A549 (cell line): ENCODE data around the gene NCOA5. TPM values are rescaled to one million over a fixed set of nuclear protein-coding genes. Genes with fewer than 3 reads are reported as not detected.

Experiments
- ATAC-seq, 2 experiments: fragments of 200-7000 bp in 1 of 2; fragments of >200 bp in 1 of 2; cut with Nextera tagmentation in 1 of 2; cut with Tn5 transposase in 1 of 2; 3 replicates each; pipeline versions ENCODE4 v1.8.0 to v1.9.1; 2018 to 2020; ENCODE audit warnings: mild to moderate bottlenecking in 1 of 2, moderate library complexity in 1 of 2
- CTCF ChIA-PET: fragments of 300-600 bp; sonication (Branson Sonifier 250); formaldehyde crosslinking; extraction: SDS; loops from one replicate; lab custom pipeline; 2021; ENCODE audit warnings: antibody characterized with exemption, inconsistent platforms; lab: Yijun Ruan, JAX
- POLR2A ChIA-PET: fragments of 350-600 bp; formaldehyde crosslinking; extraction: SDS; loops from one replicate; lab custom pipeline; 2021; ENCODE audit warnings: antibody characterized with exemption, inconsistent platforms; lab: Yijun Ruan, JAX
- DNase-seq, 2 experiments: peaks; one replicate each; pipeline versions ENCODE4 v3.0.0 to v3.0.0-alpha.2; 2011 to 2016; ENCODE audit warnings: low read depth in 1 of 2, low spot score in 1 of 2
- FAIRE-seq: peaks from 2 replicates; lab custom pipeline; 2011; peaks lifted over from hg19 to GRCh38; lab: Jason Lieb, UNC
- H3K27ac ChIP-seq, 2 experiments: fragments of >200 bp; sonication (Bioruptor Twin); formaldehyde crosslinking; 3 replicates each; pipeline ENCODE4 v1.5.1; 2016 to 2017
- H3K4me1 ChIP-seq: fragments of >200 bp; sonication (Bioruptor Twin); formaldehyde crosslinking; 3 replicates; pipeline ENCODE4 v1.6.1; 2016
- H3K4me2 ChIP-seq: fragments of >200 bp; sonication (Bioruptor Twin); formaldehyde crosslinking; 3 replicates; pipeline ENCODE4 v1.6.1; 2016
- H3K4me3 ChIP-seq: fragments of >200 bp; sonication (Bioruptor Twin); formaldehyde crosslinking; 3 replicates; pipeline ENCODE4 v1.5.1; 2016
- H3K9me3 ChIP-seq: fragments of >200 bp; sonication (Bioruptor Twin); formaldehyde crosslinking; 3 replicates; pipeline ENCODE4 v1.6.1; 2016
- BHLHE40 ChIP-seq: IDR thresholded peaks from 2 replicates; pipeline ENCODE4 v1.6.1; 2012; ENCODE audit warnings: low read depth, low read length, inconsistent platforms
- CBX8 ChIP-seq: fragments of 200-600 bp; sonication (generic); IDR thresholded peaks from 2 replicates; pipeline ENCODE4 v1.6.1; 2016
- CEBPB ChIP-seq, 2 experiments: fragments of >200 bp in 1 of 2; sonication (Bioruptor Twin) in 1 of 2; formaldehyde crosslinking in 1 of 2; IDR thresholded peaks; 2 replicates each; pipeline ENCODE4 v1.6.1; 2012 to 2016
- EHMT2 ChIP-seq: fragments of 200-600 bp; sonication (generic); IDR thresholded peaks from 2 replicates; pipeline ENCODE4 v1.6.1; 2016; ENCODE audit warnings: antibody characterized with exemption, low read depth, mild to moderate bottlenecking, moderate library complexity
- ESRRA ChIP-seq: fragments of 150-350 bp; IDR thresholded peaks from 2 replicates; pipeline ENCODE4 v1.6.1; 2014; ENCODE audit warnings: mild to moderate bottlenecking, low read length, borderline replicate concordance
- HDAC2 ChIP-seq: fragments of 200-600 bp; sonication (generic); IDR thresholded peaks from 2 replicates; pipeline ENCODE4 v1.6.1; 2016
- HOXB13 ChIP-seq: fragments of 250-450 bp; sonication (Bioruptor Pico); IDR thresholded peaks from 2 replicates; pipeline ENCODE4 v1.5.0; 2020; ENCODE audit warnings: low read depth, mild to moderate bottlenecking, moderate library complexity
- JUNB ChIP-seq: fragments of >200 bp; sonication (Bioruptor Twin); formaldehyde crosslinking; IDR thresholded peaks from 2 replicates; pipeline ENCODE4 v1.6.1; 2016
- KDM1A ChIP-seq: fragments of 200-600 bp; sonication (generic); IDR thresholded peaks from 2 replicates; pipeline ENCODE4 v1.6.1; 2016; ENCODE audit warnings: low read depth, mild to moderate bottlenecking
- KDM5A ChIP-seq: fragments of 200-600 bp; sonication (generic); IDR thresholded peaks from 2 replicates; pipeline ENCODE4 v1.6.1; 2016; ENCODE audit warnings: antibody characterized with exemption, mild to moderate bottlenecking
- MYC ChIP-seq: IDR thresholded peaks from 2 replicates; pipeline ENCODE4 v1.6.1; 2012; ENCODE audit warnings: mild to moderate bottlenecking, inconsistent platforms, low read length, improper control_type of control experiment, borderline replicate concordance
- POLR2A ChIP-seq: IDR thresholded peaks from 2 replicates; pipeline ENCODE4 v1.6.1; 2012; ENCODE audit warnings: mild to moderate bottlenecking, low read length
- RFX5 ChIP-seq: fragments of 450-650 bp; IDR thresholded peaks from 2 replicates; pipeline ENCODE4 v1.7.1; 2014; ENCODE audit warnings: antibody characterized with exemption, mild to moderate bottlenecking, moderate library complexity
- RNF2 ChIP-seq: fragments of 200-600 bp; sonication (generic); IDR thresholded peaks from 2 replicates; pipeline ENCODE4 v1.6.1; 2016; ENCODE audit warnings: low read depth, mild to moderate bottlenecking, antibody characterized with exemption, moderate library complexity, borderline replicate concordance
- ZC3H11A ChIP-seq: fragments of 450-650 bp; IDR thresholded peaks from 2 replicates; pipeline ENCODE4 v1.6.1; 2014; ENCODE audit warnings: antibody characterized with exemption, mild to moderate bottlenecking
- ZFP36 ChIP-seq: fragments of 450-650 bp; IDR thresholded peaks from 2 replicates; pipeline ENCODE4 v1.6.1; 2014; ENCODE audit warnings: borderline replicate concordance; ENCODE audit not compliant: partially characterized antibody
- WGBS: methylation state at CpG from one replicate; pipeline ENCODE4 v1.1.6; 2017; ENCODE audit errors: missing lambda C conversion rate; 5-methylcytosine and 5-hydroxymethylcytosine counted together
- polyA plus RNA-seq, 4 experiments: library from polyadenylated mRNA; depleted of rRNA in 3 of 4; stranded (reverse); fragments of >200 nt; fragmentation: RNase III in 1 of 4; extraction: RNeasy Plus Mini Kit Qiagen cat#74134 plus additional on column Dnase treatment in 1 of 4; gene quantifications; 2 replicates in 3 of 4; 3 replicates in 1 of 4; pipeline ENCODE4 v1.2.3, GENCODE V29; 2011 to 2017
- TF ChIP-seq, protein P1 (sequence below): fragments of 450-650 bp; IDR thresholded peaks from 2 replicates; pipeline ENCODE4 v1.6.1; 2014; ENCODE audit warnings: antibody characterized with exemption
- TF ChIP-seq, protein P2 (sequence below): fragments of >200 bp; sonication (Bioruptor Twin); formaldehyde crosslinking; IDR thresholded peaks from 2 replicates; pipeline ENCODE4 v1.6.1; 2016
- TF ChIP-seq, protein P3 (sequence below): fragments of 200-600 bp; sonication (generic); IDR thresholded peaks from 2 replicates; pipeline ENCODE4 v1.6.1; 2016; ENCODE audit warnings: antibody characterized with exemption, mild to moderate bottlenecking, moderate library complexity
- TF ChIP-seq, protein P4 (sequence below): fragments of >200 bp; sonication (Bioruptor Twin); formaldehyde crosslinking; IDR thresholded peaks from 3 replicates; pipeline ENCODE4 v1.6.1; 2016

The NCOA5 gene
- polyA plus RNA-seq, 2 of the 4 experiments (the other 2 are of a cell fraction), result 27.2 to 28.0 TPM

DNA sequence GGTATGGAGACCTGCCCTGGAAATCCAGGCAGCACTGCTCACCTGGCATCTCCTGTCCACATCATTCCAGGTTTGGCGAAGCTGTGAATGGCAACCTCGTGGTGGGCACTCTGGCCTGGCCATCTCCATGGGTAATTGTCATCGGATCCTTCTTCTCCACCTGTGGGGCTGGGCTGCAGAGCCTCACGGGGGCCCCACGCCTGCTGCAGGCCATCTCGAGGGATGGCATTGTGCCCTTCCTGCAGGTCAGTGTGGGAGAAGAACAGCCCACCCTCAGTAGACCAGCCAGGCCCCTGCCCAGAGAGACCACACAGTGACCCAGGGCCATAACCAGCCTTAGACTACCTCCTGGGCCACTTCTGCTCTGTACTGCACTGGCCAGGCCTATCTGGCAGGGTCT is 44.9 kb downstream of the NCOA5 start (continued):
- TF ChIP-seq, protein P1, sequence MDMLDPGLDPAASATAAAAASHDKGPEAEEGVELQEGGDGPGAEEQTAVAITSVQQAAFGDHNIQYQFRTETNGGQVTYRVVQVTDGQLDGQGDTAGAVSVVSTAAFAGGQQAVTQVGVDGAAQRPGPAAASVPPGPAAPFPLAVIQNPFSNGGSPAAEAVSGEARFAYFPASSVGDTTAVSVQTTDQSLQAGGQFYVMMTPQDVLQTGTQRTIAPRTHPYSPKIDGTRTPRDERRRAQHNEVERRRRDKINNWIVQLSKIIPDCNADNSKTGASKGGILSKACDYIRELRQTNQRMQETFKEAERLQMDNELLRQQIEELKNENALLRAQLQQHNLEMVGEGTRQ, result no peak

DNA sequence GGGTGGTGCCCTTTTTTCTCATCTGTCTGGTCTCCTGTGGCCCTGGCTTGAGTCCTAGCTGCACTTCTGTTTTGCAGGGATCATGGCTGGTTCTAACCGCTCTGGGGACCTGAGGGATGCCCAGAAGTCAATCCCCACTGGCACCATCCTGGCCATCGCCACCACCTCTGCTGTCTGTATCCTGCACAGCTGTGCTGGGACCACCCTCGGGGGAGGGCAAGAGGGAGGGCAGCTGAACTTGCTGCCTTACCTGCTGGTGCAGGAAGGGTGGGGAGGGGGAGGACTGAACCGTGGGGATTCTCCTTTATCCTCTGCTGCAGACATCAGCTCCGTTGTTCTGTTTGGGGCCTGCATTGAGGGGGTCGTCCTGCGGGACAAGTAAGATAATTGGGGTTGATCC is 46.2 kb downstream of the NCOA5 start:
- H3K4me1 ChIP-seq, result no peaks in the 10 kb centered on the region
- FAIRE-seq (no peak), ATAC-seq (no peak), DNase-seq (no peak)
- no peak overlapping the region for H3K4me3 ChIP-seq
- H3K27ac ChIP-seq, result no peak overlapping the region
- POLR2A ChIA-PET, result no interaction called here
- WGBS, result 14% methylated on average over 7 of the region's 7 CpGs
- no peak overlapping the region for H3K4me2 ChIP-seq
- H3K9me3 ChIP-seq, result no peaks in the 10 kb centered on the region
- CTCF ChIA-PET, result interaction anchor here (0.9 to 3.5 kb wide), 7 partner anchors 11 to 279 kb away, joined by 3 to 19 read pairs (median 3); no protein-coding TSS in a partner anchor
- TF ChIP-seq, protein P2, sequence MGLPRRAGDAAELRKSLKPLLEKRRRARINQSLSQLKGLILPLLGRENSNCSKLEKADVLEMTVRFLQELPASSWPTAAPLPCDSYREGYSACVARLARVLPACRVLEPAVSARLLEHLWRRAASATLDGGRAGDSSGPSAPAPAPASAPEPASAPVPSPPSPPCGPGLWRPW, result no peak
- TF ChIP-seq ZC3H11A (no peak), BHLHE40 (no peak), POLR2A (no peak), JUNB (no peak)

DNA sequence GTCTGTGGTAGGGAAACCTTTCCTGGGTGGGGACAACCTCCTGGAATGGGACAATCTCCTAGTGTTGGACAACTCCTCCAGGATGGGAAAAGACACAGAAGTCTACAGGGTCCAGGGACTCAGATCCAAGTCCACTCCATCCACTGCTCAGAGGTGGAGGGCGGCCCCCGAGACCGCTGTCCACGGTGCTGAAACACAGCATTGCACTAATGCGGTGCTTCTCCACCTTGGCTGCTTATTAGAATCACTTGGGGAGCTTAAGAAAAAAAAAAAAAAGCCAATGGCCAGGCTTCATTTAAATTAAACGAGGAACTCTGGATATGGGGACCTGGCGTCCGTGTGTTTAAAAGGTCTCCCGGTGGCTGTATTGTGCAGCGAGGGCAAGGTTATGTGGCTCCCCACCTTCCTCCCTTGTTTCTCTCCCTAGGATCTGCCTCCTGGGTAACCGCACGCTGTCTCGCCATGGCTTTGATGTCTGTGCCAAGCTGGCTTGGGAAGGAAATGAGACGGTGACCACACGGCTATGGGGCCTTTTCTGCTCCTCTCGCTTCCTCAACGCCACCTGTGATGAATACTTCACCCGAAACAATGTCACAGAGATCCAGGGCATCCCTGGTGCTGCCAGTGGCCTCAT is 48.7 kb downstream of the NCOA5 start:
- CTCF ChIA-PET, result interaction anchor here (0.6 to 3.5 kb wide), 5 partner anchors 12 to 54 kb away, joined by 3 to 19 read pairs (median 3); partner anchors contain the start of gene SLC12A5

DNA sequence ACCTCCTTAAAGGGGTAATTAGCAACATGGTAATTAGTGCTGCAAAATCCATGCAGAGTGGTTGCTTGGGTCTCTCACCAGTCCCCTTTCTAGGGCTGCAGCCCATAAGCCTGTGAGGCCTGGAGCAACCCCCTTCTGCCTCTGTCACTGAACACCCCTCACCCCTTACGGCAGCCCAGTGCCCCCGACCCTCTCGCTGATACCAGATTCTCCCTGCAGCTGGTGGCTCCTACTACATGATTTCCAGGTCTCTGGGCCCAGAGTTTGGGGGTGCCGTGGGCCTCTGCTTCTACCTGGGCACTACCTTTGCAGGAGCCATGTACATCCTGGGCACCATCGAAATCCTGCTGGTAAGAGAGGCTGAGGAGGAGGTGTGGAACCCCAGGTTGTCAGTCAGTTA is 52.7 kb downstream of the NCOA5 start:
- ATAC-seq (no peak), FAIRE-seq (no peak), DNase-seq (no peak)
- ChIA-PET CTCF (interaction anchor here (1.0 to 3.1 kb wide), 5 partner anchors 10 to 50 kb away, joined by 3 to 15 read pairs (median 3); no protein-coding TSS in a partner anchor), POLR2A (no interaction called here)
- Histone ChIP-seq H3K9me3 (no peaks in the 10 kb centered on the region), H3K4me1 (no peaks in the 10 kb centered on the region), H3K4me3 (no peak overlapping the region), H3K27ac (no peak overlapping the region), H3K4me2 (no peak overlapping the region)
- TF ChIP-seq BHLHE40, result no peak
- no peak for TF ChIP-seq HOXB13
- WGBS, result 4% methylated on average over 4 of the region's 5 CpGs

More for the DNA sequence above, 48.7 kb downstream of the NCOA5 start:
- H3K9me3 ChIP-seq, result no peaks in the 10 kb centered on the region
- FAIRE-seq, result no peak
- H3K4me2 ChIP-seq, result no peak overlapping the region
- peak; percentile 91 for TF ChIP-seq EHMT2
- TF ChIP-seq, protein P3, sequence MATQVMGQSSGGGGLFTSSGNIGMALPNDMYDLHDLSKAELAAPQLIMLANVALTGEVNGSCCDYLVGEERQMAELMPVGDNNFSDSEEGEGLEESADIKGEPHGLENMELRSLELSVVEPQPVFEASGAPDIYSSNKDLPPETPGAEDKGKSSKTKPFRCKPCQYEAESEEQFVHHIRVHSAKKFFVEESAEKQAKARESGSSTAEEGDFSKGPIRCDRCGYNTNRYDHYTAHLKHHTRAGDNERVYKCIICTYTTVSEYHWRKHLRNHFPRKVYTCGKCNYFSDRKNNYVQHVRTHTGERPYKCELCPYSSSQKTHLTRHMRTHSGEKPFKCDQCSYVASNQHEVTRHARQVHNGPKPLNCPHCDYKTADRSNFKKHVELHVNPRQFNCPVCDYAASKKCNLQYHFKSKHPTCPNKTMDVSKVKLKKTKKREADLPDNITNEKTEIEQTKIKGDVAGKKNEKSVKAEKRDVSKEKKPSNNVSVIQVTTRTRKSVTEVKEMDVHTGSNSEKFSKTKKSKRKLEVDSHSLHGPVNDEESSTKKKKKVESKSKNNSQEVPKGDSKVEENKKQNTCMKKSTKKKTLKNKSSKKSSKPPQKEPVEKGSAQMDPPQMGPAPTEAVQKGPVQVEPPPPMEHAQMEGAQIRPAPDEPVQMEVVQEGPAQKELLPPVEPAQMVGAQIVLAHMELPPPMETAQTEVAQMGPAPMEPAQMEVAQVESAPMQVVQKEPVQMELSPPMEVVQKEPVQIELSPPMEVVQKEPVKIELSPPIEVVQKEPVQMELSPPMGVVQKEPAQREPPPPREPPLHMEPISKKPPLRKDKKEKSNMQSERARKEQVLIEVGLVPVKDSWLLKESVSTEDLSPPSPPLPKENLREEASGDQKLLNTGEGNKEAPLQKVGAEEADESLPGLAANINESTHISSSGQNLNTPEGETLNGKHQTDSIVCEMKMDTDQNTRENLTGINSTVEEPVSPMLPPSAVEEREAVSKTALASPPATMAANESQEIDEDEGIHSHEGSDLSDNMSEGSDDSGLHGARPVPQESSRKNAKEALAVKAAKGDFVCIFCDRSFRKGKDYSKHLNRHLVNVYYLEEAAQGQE, result peak; percentile 95
- no peak for TF ChIP-seq MYC
- TF ChIP-seq, all 56 proteins: peak for 2
- 24% methylated on average over 17 of the region's 18 CpGs for WGBS
- Histone ChIP-seq H3K27ac (no peak overlapping the region), H3K4me3 (no peak overlapping the region), H3K4me1 (no peaks in the 10 kb centered on the region)
- peak; percentile 24 to 25 for DNase-seq
- ATAC-seq, result peak; percentile 61 to 78; a peak in 3 of 6 replicates
- POLR2A ChIA-PET, result no interaction called here

DNA sequence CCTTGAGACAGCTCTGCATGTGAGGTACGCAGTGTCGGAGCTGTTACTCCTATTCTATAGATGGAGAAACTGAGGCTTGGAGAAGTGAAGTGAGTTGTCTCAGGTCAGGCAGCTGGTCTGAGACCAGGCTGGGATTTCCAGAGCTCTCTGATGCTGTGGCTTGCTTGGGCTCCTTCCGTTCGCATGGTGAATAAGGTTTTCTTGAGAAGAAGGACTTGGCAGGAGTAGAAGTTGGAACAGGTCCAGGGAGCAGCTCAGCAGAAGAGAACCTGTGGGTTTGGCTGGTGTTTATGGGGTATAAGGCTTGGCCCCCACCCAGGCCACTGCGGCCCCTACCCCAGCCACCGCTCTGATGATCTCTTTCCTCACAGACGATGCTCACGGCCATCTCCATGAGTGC is 53.4 kb downstream of the NCOA5 start:
- WGBS, result 28% methylated on average over 8 of the region's 8 CpGs
- TF ChIP-seq HDAC2, result no peak
- TF ChIP-seq, protein P4, sequence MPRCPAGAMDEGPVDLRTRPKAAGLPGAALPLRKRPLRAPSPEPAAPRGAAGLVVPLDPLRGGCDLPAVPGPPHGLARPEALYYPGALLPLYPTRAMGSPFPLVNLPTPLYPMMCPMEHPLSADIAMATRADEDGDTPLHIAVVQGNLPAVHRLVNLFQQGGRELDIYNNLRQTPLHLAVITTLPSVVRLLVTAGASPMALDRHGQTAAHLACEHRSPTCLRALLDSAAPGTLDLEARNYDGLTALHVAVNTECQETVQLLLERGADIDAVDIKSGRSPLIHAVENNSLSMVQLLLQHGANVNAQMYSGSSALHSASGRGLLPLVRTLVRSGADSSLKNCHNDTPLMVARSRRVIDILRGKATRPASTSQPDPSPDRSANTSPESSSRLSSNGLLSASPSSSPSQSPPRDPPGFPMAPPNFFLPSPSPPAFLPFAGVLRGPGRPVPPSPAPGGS, result no peak
- TF ChIP-seq ZFP36, result no peak
- no peak for TF ChIP-seq KDM5A
- TF ChIP-seq CEBPB (IDR thresholded peaks at IDR 0.05), result no peak
- TF ChIP-seq, protein P2, result no peak
- no peak for TF ChIP-seq KDM1A
- no peak for TF ChIP-seq RFX5
- TF ChIP-seq RNF2, result no peak
- no peak for TF ChIP-seq CBX8
- no peak for TF ChIP-seq ESRRA

More for the DNA sequence above, 53.4 kb downstream of the NCOA5 start:
- H3K4me1 ChIP-seq, result no peaks in the 10 kb centered on the region
- no peak overlapping the region for H3K27ac ChIP-seq
- no peaks in the 10 kb centered on the region for H3K9me3 ChIP-seq
- DNase-seq (no peak), ATAC-seq (no peak), FAIRE-seq (no peak)
- H3K4me3 ChIP-seq, result no peak overlapping the region
- ChIA-PET CTCF (interaction anchor here (0.9 to 3.1 kb wide), 7 partner anchors 9 to 49 kb away, joined by 3 to 15 read pairs (median 3); no protein-coding TSS in a partner anchor), POLR2A (no interaction called here)
- H3K4me2 ChIP-seq, result no peak overlapping the region
